HG02678 (cell line): Measurements from ENCODE around the gene SH3TC1.

Experiments used
- ATAC-seq: cut with Tn5 transposase; IDR thresholded peaks from one replicate; pipeline ENCODE4 v1.9.1; 2021; ENCODE audit warnings: mild to moderate bottlenecking, moderate library complexity; ENCODE audit not compliant: unreplicated experiment

SH3TC1 gene

DNA sequence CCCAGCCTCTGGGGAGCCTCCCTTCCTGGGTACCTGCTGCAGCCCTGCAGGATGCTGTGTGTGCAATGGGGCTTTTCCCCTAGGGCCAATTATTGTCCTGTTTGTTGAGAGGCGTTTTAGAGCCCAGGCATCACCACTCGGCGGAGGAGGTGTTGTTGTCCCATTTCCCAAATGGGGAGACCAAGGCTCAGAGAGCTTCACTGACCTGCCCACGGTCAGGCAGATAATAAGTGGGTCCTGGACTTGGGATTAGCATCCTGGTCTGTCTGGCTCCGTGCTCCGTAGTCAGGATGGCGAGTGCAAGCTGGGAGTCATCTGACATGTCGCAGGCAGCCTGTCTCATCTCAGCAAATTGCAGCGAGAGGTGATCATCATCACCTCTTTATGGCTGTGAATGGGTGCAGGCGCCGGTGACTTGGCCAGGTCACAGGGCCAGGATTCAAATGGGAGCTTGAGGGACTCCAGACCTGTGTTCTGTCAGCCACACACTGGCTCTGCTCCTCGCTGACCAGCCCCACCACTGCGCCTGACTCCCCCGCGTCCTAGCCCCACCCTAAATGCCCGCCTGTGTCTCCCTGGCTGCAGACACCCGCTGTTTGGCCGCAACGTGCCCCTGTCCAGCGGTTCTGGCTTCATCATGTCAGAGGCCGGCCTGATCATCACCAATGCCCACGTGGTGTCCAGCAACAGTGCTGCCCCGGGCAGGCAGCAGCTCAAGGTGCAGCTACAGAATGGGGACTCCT, 87.1 kb downstream of the SH3TC1 start:
- no peak for ATAC-seq

DNA sequence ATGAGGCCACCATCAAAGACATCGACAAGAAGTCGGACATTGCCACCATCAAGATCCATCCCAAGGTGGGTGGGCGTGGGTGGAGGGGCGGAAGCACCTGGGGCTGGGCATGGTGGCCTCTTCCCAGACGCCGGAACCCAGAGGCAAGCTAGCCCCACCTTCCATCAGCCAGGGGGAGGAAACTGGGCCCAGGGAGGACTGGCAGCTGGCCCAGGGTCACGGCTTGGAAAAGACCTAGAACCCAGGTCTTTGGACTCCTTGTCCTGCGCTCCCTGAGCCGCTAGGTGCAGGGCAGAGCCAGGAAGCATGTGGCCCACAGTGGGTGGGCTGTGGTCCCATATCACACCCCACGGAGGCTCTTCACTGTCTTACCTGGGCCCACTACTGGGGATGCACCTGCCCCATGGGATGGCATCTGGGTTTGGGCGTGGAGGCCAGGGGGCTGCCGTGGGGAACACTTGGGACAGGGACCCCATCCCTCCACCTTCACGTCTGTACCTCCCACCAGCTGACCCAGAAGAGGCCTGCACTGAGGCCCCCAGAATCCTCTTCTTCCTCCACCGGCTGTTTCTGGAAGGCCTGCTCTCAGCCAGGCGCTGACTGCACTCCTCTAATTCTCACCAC, 87.7 kb downstream of the SH3TC1 start:
- ATAC-seq: no peak

- no peak for ATAC-seq
These were observed 88.5 kb downstream of the SH3TC1 start for GRCh38 chr4:8287343-8288280.

DNA sequence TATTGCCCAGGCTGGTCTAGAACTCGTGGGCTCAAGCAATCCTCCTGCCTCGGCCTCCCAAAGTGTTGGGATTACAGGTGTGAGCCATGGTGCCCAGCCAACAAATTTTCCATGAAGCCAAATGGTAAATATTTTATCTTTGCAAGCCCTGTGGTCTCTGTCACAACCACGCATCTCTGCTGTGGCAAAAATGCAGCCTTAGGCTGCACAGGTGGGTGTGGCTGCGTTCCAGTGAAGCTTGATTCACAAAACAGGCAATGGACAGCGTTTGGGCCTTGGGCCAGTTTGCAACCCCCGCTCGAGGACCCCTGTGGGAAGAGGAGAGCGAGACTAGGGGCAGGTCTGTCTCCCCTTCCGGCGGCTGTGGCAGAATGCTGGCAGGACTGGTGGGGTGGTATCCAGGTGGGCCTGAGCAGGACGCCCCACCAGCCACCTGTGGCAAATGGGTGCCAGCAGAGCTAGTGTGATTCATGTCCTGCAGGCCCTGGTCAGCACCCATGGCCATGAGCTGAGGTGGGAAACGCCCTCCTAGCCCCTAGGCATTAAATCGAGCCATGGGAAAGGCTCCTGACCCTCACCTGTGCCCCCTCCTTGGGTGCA, 90.2 kb downstream of the SH3TC1 start:
- no peak for ATAC-seq

DNA sequence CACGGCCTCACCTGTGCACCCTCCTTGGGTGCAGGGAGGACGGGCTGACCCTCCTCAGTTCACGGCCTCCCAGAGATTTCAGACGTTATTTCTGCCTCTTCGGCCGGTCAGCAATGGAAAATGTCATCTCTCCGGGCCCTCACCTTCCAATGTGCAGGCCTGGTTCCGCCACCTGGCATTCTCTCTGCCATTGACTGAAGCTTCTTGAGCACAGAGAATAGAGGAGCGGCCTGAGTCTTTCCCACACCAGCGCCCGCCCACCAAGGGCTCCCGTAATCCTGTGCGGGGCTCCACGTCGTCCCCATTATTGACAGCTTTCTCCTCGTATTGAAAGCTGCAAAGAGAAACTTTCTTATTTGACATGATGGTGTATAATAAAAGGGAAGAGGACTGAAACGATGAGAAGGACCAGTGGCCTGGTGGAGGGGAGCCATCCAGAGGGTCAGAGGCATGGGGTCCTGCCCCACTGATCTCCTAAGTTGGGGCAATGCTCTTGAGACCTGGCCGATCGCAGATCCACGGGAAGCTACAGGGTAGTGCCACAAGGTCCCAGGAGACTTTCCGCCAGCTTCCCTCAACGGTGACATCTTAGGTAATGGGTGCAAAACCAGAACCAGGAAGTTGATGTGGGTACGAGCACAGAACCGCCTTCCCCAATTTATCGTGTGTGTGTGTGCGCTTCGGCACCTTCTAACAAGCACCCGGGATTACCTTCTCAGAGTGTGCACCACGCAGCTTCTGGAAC, 91.0 kb downstream of the SH3TC1 start:
- ATAC-seq: no peak

DNA sequence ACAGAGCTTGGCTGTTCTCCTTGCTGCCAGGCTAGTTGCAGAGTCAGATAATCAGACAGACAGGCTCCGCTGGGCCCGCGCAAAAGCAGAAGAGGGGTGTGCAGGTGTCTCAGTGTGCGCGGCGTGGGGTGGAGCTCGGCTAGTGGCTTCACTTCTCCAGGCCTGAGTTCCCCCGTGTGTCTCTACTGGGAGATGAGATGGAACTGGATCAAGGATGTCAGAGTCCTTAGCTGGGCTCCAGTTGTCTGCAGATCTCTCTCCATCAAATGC, 91.5 kb downstream of the SH3TC1 start:
- no peak for ATAC-seq
